Activated CD8-positive, alpha-beta memory T cell treated with anti-CD3 and anti-CD28 coated beads, Interleukin-2, amount 10 ng/mL, durations not matched to agents 7 days and 5 days (primary cell): ENCODE data around the gene FAM186B. TPM values are rescaled to one million over a fixed set of nuclear protein-coding genes. Genes with fewer than 3 reads are reported as not detected.
A peak's percentile ranks its signal among the peaks of the same experiment; 100 is the strongest.

ENCODE experiments used
- ATAC-seq: fragments of 150-1000 bp; cut with Tn5 transposase; one replicate; pipeline ENCODE4 v1.10.0; 2021; ENCODE audit warnings: moderate library complexity
- CTCF ChIA-PET: fragments of 350-600 bp; sonication (Branson Sonifier 250); formaldehyde crosslinking; loops from one replicate; lab custom pipeline; 2021; ENCODE audit warnings: antibody characterized with exemption; lab: Charles Lee
- DNase-seq: peaks from one replicate; pipeline ENCODE4 v3.0.0-alpha.2; 2020
- H3K27ac Mint-ChIP-seq: one replicate; pipeline ENCODE4 v1.8.0; 2021; ENCODE audit warnings: mild to moderate bottlenecking, mixed read lengths
- H3K27me3 Mint-ChIP-seq: one replicate; pipeline ENCODE4 v1.8.0; 2021; ENCODE audit warnings: mixed read lengths
- H3K36me3 Mint-ChIP-seq: one replicate; pipeline ENCODE4 v1.8.0; 2021; ENCODE audit warnings: mild to moderate bottlenecking, mixed read lengths
- H3K4me1 Mint-ChIP-seq: one replicate; pipeline ENCODE4 v1.8.0; 2021; ENCODE audit warnings: mixed read lengths
- H3K4me3 Mint-ChIP-seq: one replicate; pipeline ENCODE4 v1.8.0; 2021; ENCODE audit warnings: mild to moderate bottlenecking, moderate library complexity, mixed read lengths
- H3K9me3 Mint-ChIP-seq: one replicate; pipeline ENCODE4 v1.8.0; 2022; ENCODE audit warnings: low read depth, mixed read lengths
- total RNA-seq, 2 experiments: library from RNA; stranded (reverse); gene quantifications; one replicate each; pipeline ENCODE4 v1.2.3, GENCODE V29; 2021

Gene FAM186B
- total RNA-seq, 2 experiments from 2014 or later: not detected

DNA sequence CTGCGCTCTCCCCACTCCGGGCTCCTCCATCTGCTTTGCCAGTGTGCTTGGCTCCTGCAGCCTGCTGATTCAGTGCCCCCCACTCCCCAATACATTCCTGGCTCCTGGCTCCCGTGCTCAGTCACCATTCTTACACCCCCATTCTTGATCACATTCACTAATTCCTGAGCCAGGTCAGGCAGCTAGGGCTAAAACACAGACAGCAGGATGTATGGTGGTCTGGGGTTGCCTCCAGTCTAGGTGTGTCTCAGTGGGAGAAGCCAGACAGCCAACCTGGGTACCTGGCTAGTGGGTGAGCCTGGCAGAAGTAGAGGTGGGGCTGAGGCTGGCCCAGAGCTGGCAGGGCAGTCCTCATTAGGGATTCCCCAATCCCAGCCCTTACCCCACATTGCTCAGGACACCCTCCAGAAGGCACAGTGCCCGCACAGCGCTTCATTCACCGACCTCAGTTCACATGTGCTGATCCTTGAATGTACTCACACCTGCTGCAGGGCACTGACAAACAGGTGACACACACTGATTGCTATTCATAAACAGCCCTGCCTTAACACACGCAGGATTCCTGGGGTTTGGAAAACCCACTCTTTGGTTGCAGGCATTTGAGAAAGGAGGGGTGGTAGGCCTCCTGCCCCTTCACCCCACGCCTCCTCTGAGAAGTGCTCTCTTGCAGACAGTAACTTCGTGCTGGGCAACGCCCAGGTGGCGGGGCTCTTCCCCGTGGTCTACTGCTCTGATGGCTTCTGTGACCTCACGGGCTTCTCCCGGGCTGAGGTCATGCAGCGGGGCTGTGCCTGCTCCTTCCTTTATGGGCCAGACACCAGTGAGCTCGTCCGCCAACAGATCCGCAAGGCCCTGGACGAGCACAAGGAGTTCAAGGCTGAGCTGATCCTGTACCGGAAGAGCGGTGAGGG, 65.0 kb downstream of the FAM186B start:
- Mint-ChIP-seq H3K9me3 (no peaks in the 10 kb centered on the region), H3K4me3 (no peak overlapping the region), H3K27me3 (peaks cover 51% of the 10 kb centered on the region), H3K36me3 (no peaks in the 10 kb centered on the region), H3K4me1 (peaks cover 14% of the 10 kb centered on the region), H3K27ac (no peak overlapping the region)
- ATAC-seq (no peak), DNase-seq (no peak)
- CTCF ChIA-PET: interaction anchor here (1.3 to 3.4 kb wide), 6 partner anchors 12 to 274 kb away, joined by 3 to 16 read pairs (median 6); partner anchors contain the start of gene DNAJC22

DNA sequence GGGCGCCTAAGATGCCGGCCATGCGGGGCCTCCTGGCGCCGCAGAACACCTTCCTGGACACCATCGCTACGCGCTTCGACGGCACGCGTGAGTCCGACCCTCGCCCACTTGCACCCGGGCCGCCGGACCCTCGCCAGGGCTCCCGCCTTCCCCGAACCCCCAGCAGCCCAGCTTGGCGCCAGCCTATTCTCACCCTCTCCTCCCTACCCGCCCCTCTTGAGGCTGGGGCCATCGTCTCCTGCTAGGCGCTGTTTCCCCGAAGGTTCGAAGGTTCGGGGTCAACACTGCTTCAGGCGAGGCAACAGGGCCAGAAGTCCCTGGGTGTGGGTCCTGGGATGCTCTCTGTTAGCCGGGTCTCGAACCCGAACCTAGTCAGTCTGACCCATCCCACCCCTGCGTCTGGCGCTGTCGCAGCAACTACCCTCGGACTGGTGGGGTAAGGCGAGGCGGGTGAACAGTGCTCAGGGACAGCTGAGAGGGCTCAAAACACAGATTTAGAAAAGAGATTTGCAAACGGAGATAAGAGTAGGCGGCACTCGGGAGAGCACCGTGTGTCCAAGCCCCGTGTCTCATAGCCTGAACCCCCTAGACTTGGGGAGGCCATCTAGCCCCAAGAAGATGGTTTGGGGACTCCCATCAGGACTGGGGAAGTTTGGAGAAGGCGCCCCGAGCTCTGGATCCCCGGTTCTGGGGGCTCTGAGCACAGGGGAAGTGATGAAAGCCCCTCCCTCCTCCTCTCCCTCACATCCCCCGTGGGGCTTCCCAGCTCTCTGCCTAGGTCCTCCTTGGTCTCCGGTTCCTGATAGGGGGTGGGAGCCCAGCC, 65.8 kb downstream of the FAM186B start:
- H3K27me3 Mint-ChIP-seq: peaks cover 53% of the 10 kb centered on the region
- no peak for ATAC-seq

GRCh38 chr12:49538510-49539403, 66.7 kb downstream of the FAM186B start, which contains the start of gene KCNH3:
Gene KCNH3, plus strand, starts transcription at chr12:49539030. Its CDS starts 387 bp downstream, at chr12:49539417.
- Mint-ChIP-seq H3K4me1 (peaks cover 14% of the 10 kb centered on the region), H3K27ac (no peak within 1 kb of the TSS), H3K27me3 (peaks cover 53% of the 10 kb centered on the region), H3K4me3 (peak within 1 kb of the TSS; percentile 49), H3K9me3 (no peaks in the 10 kb centered on the region), H3K36me3 (no peaks in the 10 kb centered on the region)
- CTCF ChIA-PET: interaction anchor here (0.6 to 3.4 kb wide), 13 partner anchors 12 to 272 kb away, joined by 3 to 16 read pairs (median 5); partner anchors contain the start of gene DNAJC22
- ATAC-seq (peak; percentile 92), DNase-seq (peak; percentile 95)

More for the DNA sequence above, 65.8 kb downstream of the FAM186B start:
- no peaks in the 10 kb centered on the region for H3K9me3 Mint-ChIP-seq
- CTCF ChIA-PET: interaction anchor here (1.2 to 3.4 kb wide), 8 partner anchors 13 to 273 kb away, joined by 3 to 16 read pairs (median 4); partner anchors contain the start of gene DNAJC22
- no peak overlapping the region for H3K27ac Mint-ChIP-seq
- H3K36me3 Mint-ChIP-seq: no peaks in the 10 kb centered on the region
- DNase-seq: no peak
- H3K4me3 Mint-ChIP-seq: peak overlapping the region; percentile 30
- peaks cover 14% of the 10 kb centered on the region for H3K4me1 Mint-ChIP-seq

DNA sequence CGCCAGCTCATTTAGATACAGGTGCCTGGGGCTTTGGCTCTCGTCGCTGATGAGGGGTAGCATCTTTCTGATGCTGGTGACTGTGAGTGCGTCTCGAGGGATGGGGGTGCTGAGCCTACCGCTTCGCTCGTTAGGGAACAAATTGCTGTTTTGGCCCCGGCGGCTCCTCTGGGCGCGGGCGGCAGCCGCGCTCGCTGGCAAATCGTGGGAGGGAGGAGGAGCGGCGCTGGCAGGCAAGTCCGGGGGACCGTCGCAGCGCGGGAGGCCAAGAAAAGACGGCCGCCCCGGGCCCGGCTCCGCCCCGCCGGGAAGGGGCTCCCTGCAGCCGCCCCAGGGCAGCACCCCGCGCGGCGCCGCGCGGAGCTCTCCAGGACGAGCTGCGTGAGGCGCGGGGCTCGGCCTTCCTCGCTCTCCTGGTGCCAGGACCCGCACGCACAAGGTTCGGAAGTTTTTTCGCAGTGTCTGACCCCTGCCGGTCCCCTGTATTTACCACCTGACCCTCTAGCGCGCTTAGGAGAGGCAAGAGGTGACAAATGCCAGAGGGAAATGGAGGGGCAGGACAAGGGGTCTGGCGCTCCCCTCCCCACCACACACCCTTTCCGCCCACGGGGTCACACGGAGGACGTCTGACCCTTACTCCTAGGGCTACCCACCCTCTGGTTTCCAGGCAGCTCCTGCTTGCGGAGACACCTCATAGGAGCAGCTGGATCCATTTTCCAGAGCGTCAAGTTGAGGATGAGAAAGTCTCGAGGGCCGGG, 67.5 kb downstream of the FAM186B start:
- ATAC-seq: peak; percentile 20
- no peak overlapping the region for H3K27ac Mint-ChIP-seq
- no peaks in the 10 kb centered on the region for H3K36me3 Mint-ChIP-seq
- peaks cover 10% of the 10 kb centered on the region for H3K4me1 Mint-ChIP-seq
- no peaks in the 10 kb centered on the region for H3K9me3 Mint-ChIP-seq
- peaks cover 51% of the 10 kb centered on the region for H3K27me3 Mint-ChIP-seq
- peak overlapping the region; percentile 49 for H3K4me3 Mint-ChIP-seq
- CTCF ChIA-PET: interaction anchor here (0.6 to 3.4 kb wide), 9 partner anchors 11 to 196 kb away, joined by 3 to 16 read pairs (median 5); partner anchors contain the start of gene DNAJC22
- DNase-seq: no peak

Other genes starting within 250 kb of the FAM186B start
- 10 to 100 TPM; 11.3 to 18.1 TPM for gene SPATS2, start 238.2 kb downstream of the FAM186B start, total RNA-seq
- gene KCNH3, start 66.6 kb downstream of the FAM186B start, total RNA-seq: 1 to 10 TPM; 1.1 to 1.2 TPM
- gene MCRS1, start 37.5 kb downstream of the FAM186B start, total RNA-seq: 10 to 100 TPM; 70.1 to 72.1 TPM
- gene PRPF40B, start 17.9 kb upstream of the FAM186B start, total RNA-seq: 10 to 100 TPM in 1 of 2 experiments, 1 to 10 TPM in 1; 7.8 to 15.2 TPM
- 10 to 100 TPM; 44.2 to 50.5 TPM for gene FMNL3, start 101.8 kb upstream of the FAM186B start, total RNA-seq
- gene TMBIM6, start 135.9 kb upstream of the FAM186B start, total RNA-seq: 100 to 1,000 TPM; 396 to 524 TPM
- gene NCKAP5L, start 222.8 kb upstream of the FAM186B start, total RNA-seq: 1 to 10 TPM; 1.1 to 1.4 TPM
- gene BCDIN3D, start 237.5 kb upstream of the FAM186B start, total RNA-seq: 1 to 10 TPM; 8.2 to 8.3 TPM